CD4-positive, alpha-beta T cell (primary cell): ENCODE measurements around the gene MILR1. TPM values are rescaled to one million over a fixed set of nuclear protein-coding genes. Genes with fewer than 3 reads are reported as not detected.

ENCODE experiments used
- ATAC-seq: fragments of 200-7000 bp; cut with Tn5 transposase; one replicate; pipeline ENCODE4 v1.10.0; 2022; ENCODE audit warnings: mild to moderate bottlenecking; ENCODE audit not compliant: poor library complexity
- CTCF ChIA-PET: fragments of 350-600 bp; sonication (Branson Sonifier 250); formaldehyde crosslinking; loops from one replicate; lab custom pipeline; 2021; ENCODE audit warnings: antibody characterized with exemption, inconsistent platforms; lab: Charles Lee
- POLR2A ChIA-PET: fragments of 350-600 bp; sonication (Branson Sonifier 250); formaldehyde crosslinking; loops from one replicate; lab custom pipeline; 2021; ENCODE audit warnings: antibody characterized with exemption, inconsistent platforms; lab: Charles Lee
- DNase-seq, 14 experiments: peaks; one replicate each; pipeline ENCODE4 v3.0.0-alpha.2; 2013 to 2020; ENCODE audit warnings: mixed read lengths in 2 of 14
- H3K27ac ChIP-seq, 2 donors: one replicate each; pipeline versions ENCODE4 v1.5.1 to v1.7.0; 2013; ENCODE audit warnings: low read length in 2 of 2, low read depth in 1 of 2, mild to moderate bottlenecking in 1 of 2
- H3K27me3 ChIP-seq, 2 experiments: 1 replicate in 1 of 2; 2 replicates in 1 of 2; pipeline versions ENCODE4 v1.6.1 to v1.7.0; 2013; ENCODE audit warnings: low read length in 2 of 2, control low read depth in 1 of 2, mild to moderate bottlenecking in 1 of 2, moderate library complexity in 1 of 2; ENCODE audit not compliant: insufficient read depth in 2 of 2, control insufficient read depth in 1 of 2
- H3K36me3 ChIP-seq: one replicate; pipeline ENCODE4 v1.6.1; 2013; ENCODE audit warnings: low read length, control low read depth; ENCODE audit not compliant: insufficient read depth
- H3K4me1 ChIP-seq: one replicate; pipeline ENCODE4 v1.6.1; 2013; ENCODE audit warnings: low read length, control low read depth; ENCODE audit not compliant: insufficient read depth
- H3K4me3 ChIP-seq: one replicate; pipeline ENCODE4 v1.5.1; 2013; ENCODE audit warnings: mild to moderate bottlenecking, low read length, moderate library complexity
- H3K9me3 ChIP-seq, 2 experiments: 1 replicate in 1 of 2; 2 replicates in 1 of 2; pipeline versions ENCODE4 v1.6.1 to v1.7.0; 2013; ENCODE audit warnings: low read length in 2 of 2, mild to moderate bottlenecking in 2 of 2, control low read depth in 1 of 2, moderate library complexity in 1 of 2; ENCODE audit not compliant: control insufficient read depth in 1 of 2, insufficient read depth in 1 of 2
- H3K27ac Mint-ChIP-seq: one replicate; pipeline ENCODE4 v1.8.0; 2020; ENCODE audit warnings: mixed read lengths
- H3K27me3 Mint-ChIP-seq: one replicate; pipeline ENCODE4 v1.8.0; 2021; ENCODE audit warnings: mixed read lengths
- H3K36me3 Mint-ChIP-seq: one replicate; pipeline ENCODE4 v1.8.0; 2021; ENCODE audit warnings: low read depth, mixed read lengths
- H3K4me1 Mint-ChIP-seq: one replicate; pipeline ENCODE4 v1.8.0; 2021; ENCODE audit warnings: low read depth, mixed read lengths
- H3K4me3 Mint-ChIP-seq: one replicate; pipeline ENCODE4 v1.8.0; 2020; ENCODE audit warnings: mild to moderate bottlenecking, mixed read lengths
- H3K9me3 Mint-ChIP-seq: one replicate; pipeline ENCODE4 v1.8.0; 2020; ENCODE audit warnings: mixed read lengths
- intact Hi-C, 2 experiments: fragments of 100-400 bp; cut with DNase I in 1 of 2; cut with micrococcal nuclease in 1 of 2; formaldehyde crosslinking; loops; one replicate each; pipeline versions ENCODE4 v1.15.1 to v1.9.0; 2023 to 2025; cut with DNase I, micrococcal nuclease
- microRNA-seq: library from miRNA; unstranded; fragments of <30 nt; microRNA quantifications from one replicate; pipeline ENCODE4 v1.2.0, GENCODE V29; 2021; ENCODE audit warnings: borderline microRNAs expressed, borderline replicate concordance
- total RNA-seq, 174 experiments: library from RNA in 2 of 174; stranded (reverse) in 2 of 174; gene quantifications; one replicate each; pipeline ENCODE4 v1.2.3 and lab custom pipeline; 2021 to 2026
- TF ChIP-seq, protein P1 (sequence below): fragments of 200-600 bp; IDR thresholded peaks from one replicate; pipeline ENCODE4 v1.8.0; 2022; ENCODE audit warnings: antibody characterized with exemption, mild to moderate bottlenecking

The MILR1 gene
- total RNA-seq, 2 experiments from 2014 or later = 0.30 TPM; not detected in 1

DNA sequence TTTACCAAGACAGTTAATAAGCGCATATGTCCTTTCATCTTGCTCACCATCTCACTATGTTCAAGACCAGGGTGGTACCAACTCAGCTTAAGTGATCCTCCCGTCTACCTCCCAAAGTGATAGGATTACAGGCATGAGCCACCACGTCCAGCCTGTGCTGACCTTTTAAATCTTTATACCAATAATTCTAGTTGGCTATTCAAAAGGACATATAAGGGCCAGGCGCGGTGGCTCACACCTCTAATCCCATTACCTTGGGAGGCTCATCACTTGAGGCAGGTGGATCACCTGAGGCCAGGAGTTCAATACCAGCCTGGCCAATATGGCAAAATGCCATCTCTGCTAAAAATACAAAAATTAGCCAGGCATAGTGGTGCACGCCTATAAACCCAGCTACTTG is 60.3 kb downstream of the MILR1 start:
- Mint-ChIP-seq H3K4me1 (peaks cover 52% of the 10 kb centered on the region), H3K36me3 (peaks cover 96% of the 10 kb centered on the region), H3K27ac (no peak overlapping the region), H3K4me3 (peak overlapping the region; percentile 34), H3K9me3 (no peaks in the 10 kb centered on the region), H3K27me3 (no peaks in the 10 kb centered on the region)
- TF ChIP-seq, protein P1, sequence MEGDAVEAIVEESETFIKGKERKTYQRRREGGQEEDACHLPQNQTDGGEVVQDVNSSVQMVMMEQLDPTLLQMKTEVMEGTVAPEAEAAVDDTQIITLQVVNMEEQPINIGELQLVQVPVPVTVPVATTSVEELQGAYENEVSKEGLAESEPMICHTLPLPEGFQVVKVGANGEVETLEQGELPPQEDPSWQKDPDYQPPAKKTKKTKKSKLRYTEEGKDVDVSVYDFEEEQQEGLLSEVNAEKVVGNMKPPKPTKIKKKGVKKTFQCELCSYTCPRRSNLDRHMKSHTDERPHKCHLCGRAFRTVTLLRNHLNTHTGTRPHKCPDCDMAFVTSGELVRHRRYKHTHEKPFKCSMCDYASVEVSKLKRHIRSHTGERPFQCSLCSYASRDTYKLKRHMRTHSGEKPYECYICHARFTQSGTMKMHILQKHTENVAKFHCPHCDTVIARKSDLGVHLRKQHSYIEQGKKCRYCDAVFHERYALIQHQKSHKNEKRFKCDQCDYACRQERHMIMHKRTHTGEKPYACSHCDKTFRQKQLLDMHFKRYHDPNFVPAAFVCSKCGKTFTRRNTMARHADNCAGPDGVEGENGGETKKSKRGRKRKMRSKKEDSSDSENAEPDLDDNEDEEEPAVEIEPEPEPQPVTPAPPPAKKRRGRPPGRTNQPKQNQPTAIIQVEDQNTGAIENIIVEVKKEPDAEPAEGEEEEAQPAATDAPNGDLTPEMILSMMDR = no peak
- no peak for DNase-seq
- Histone ChIP-seq H3K9me3 (no peaks in the 10 kb centered on the region), H3K27me3 (no peaks in the 10 kb centered on the region), H3K4me1 (peaks cover 16% of the 10 kb centered on the region), H3K36me3 (peaks cover 59% of the 10 kb centered on the region), H3K4me3 (no peak overlapping the region), H3K27ac (no peak overlapping the region)
- CTCF ChIA-PET = interaction anchor here (0.6 to 2.4 kb wide), 2 partner anchors 18 to 244 kb away, joined by 3 to 12 read pairs; no protein-coding TSS in a partner anchor
- POLR2A ChIA-PET = interaction anchor here (0.6 to 1.5 kb wide), 4 partner anchors 9 to 736 kb away, joined by 3 read pairs; partner anchors contain the start of genes CCDC47 and DDX42
- intact Hi-C loops = loop anchor here (5.0 to 10.0 kb wide), 6 partner anchors 138 to 887 kb away; partner anchors contain the start of genes ICAM2 (in 1 of the 2), LIMD2 (in 1 of the 2), MAP3K3 (in 1 of the 2) and SMARCD2 (in 1 of the 2)
- ATAC-seq = no peak

DNA sequence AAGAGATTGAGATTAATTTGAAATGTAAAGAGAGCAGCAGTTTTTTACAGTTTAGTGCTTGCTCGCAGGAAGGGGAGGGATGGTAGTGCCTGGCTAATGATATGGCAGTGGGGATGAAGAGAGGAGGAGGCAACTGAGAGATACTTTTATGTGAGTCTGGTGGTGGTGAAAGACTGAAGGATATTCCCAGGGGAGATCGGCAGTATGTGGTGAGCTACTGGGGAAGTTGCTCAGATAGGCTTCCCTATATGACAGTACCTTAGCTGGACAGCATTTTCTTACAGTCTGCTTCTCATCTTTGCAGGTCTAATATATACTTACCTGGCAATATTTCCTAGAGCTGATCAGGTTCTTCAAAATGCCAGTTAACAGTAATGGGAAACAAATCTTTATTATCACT is 66.5 kb downstream of the MILR1 start:
- Mint-ChIP-seq H3K36me3 (peaks cover 99% of the 10 kb centered on the region), H3K4me3 (no peak overlapping the region), H3K27ac (no peak overlapping the region), H3K27me3 (no peaks in the 10 kb centered on the region), H3K4me1 (peaks cover 39% of the 10 kb centered on the region), H3K9me3 (no peaks in the 10 kb centered on the region)
- Histone ChIP-seq H3K27me3 (no peaks in the 10 kb centered on the region), H3K9me3 (no peaks in the 10 kb centered on the region), H3K4me1 (no peaks in the 10 kb centered on the region), H3K27ac (peak overlapping the region in 1 of 2 donors; percentile 14), H3K36me3 (peaks cover 86% of the 10 kb centered on the region), H3K4me3 (no peak overlapping the region)
- intact Hi-C loops = loop anchor here in 1 of 2 experiments (5.0 kb wide), 1 partner anchor 33 kb away; no protein-coding TSS in a partner anchor
- DNase-seq (no peak), ATAC-seq (no peak)
- TF ChIP-seq, protein P1 = no peak
- ChIA-PET POLR2A (interaction anchor here (0.6 to 4.8 kb wide), 4 partner anchors 8 to 96 kb away, joined by 4 to 38 read pairs (median 6); partner anchors contain the start of genes CEP95, DDX5 and POLG2), CTCF (no interaction called here)

DNA sequence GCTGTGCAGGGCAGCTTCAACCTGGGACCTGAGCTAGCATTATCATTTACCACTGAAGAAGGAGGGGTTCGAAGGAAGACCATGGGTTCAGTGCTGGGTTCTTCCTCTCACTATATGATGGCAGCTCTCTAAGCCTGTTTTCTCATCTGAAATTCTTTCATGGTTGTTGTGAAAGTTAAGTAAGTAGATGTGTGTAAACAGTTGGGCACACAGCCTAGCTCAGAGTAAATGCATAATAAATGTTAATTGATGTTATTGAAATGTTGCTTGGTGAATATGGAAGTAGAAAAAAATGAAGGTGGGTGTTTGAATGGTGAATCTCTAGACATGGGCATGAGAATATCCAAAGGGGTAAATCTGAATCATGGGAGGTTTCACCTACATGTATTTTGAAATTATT is 66.9 kb downstream of the MILR1 start:
- ChIA-PET CTCF (no interaction called here), POLR2A (interaction anchor here (0.6 to 4.8 kb wide), 4 partner anchors 8 to 97 kb away, joined by 4 to 38 read pairs (median 6); partner anchors contain the start of genes CEP95, DDX5 and POLG2)
- no peaks in the 10 kb centered on the region for H3K27me3 Mint-ChIP-seq
- peaks cover 97% of the 10 kb centered on the region for H3K36me3 Mint-ChIP-seq
- Histone ChIP-seq H3K9me3 (no peaks in the 10 kb centered on the region), H3K4me1 (no peaks in the 10 kb centered on the region), H3K4me3 (no peak overlapping the region), H3K36me3 (peaks cover 86% of the 10 kb centered on the region), H3K27me3 (no peaks in the 10 kb centered on the region), H3K27ac (no peak overlapping the region)
- no peak overlapping the region for H3K27ac Mint-ChIP-seq
- TF ChIP-seq, protein P1 = no peak
- intact Hi-C loops = loop anchor here in 1 of 2 experiments (5.0 kb wide), 1 partner anchor 34 kb away; no protein-coding TSS in a partner anchor
- H3K4me3 Mint-ChIP-seq = no peak overlapping the region
- peaks cover 39% of the 10 kb centered on the region for H3K4me1 Mint-ChIP-seq
- no peak for DNase-seq
- H3K9me3 Mint-ChIP-seq = no peaks in the 10 kb centered on the region
- no peak for ATAC-seq

Small RNA genes lying within 50 kb of the gene (microRNA-seq; reads per million reads assigned to microRNA genes)
- gene MIR1273E (not detected), gene MIR3064 (7.9 reads per million, percentile 35 among the genes with 10 or more reads in this experiment), gene MIR5047 (not detected)

Other genes with a start within 250 kb of the MILR1 start
- gene TEX2, start 185.9 kb upstream of the MILR1 start, total RNA-seq = 1 to 10 TPM; 8.6 to 8.9 TPM
- gene PECAM1, start 58.3 kb upstream of the MILR1 start, total RNA-seq = 10 to 100 TPM; 20.6 to 20.8 TPM
- gene POLG2, start 47.9 kb downstream of the MILR1 start, total RNA-seq = 10 to 100 TPM; 32.8 to 34.1 TPM
- gene DDX5, start 57.2 kb downstream of the MILR1 start, total RNA-seq = 1,000 to 10,000 TPM; 2,388 to 2,534 TPM
- 100 to 1,000 TPM; 256 to 269 TPM for gene CEP95, start 57.9 kb downstream of the MILR1 start, total RNA-seq
- gene SMURF2, start 213.2 kb downstream of the MILR1 start, total RNA-seq = 10 to 100 TPM; 28.0 to 29.7 TPM